ENCODE measurements around the gene CREB1.
"Not testable (repeated sequence)": the region's sequence is repeated elsewhere in the genome, so short reads cannot be mapped to it uniquely, and the experiment has no call there.

The CREB1 gene

DNA sequence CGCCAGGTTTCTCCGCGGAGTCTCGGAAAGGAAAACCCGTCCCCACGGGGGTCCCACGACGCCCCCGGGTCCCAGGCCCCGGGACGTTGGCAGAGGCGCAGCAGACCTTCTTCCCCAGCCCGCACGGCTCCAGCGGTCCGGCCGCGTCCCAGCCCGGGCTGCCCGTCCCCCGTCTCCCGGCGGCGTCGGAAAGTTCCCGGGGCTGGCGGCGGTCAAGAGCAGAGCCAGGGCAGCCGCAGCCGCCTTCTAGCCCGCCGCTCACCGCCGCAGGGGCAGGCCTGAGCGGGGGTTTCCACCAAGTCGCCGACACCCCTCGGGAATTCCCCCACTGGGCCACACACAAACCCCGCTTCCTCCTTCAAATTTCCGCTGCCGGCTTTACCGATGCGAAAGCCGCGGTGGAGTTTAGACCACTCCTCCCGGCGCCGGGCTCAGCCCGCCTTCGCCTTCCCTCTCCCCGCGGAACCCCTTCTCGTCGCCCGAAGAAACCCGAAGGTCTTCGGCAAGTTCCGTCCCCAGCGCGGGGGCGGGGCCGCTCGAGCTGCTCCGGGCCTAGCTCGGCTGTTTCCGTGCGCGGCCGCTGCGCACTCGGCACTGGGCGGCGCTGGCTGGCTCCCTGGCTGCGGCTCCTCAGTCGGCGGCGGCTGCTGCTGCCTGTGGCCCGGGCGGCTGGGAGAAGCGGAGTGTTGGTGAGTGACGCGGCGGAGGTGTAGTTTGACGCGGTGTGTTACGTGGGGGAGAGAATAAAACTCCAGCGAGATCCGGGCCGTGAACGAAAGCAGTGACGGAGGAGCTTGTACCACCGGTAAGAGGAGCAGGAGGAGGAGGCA lies at the start of gene CREB1:
CREB1 (plus strand) TSS at position 633 of the 830 bp plus-strand sequence. CDS start 25,674 bp downstream, outside the sequence.
- DNase-seq (ENCODE audit: low spot score): peak; percentile 97

DNA sequence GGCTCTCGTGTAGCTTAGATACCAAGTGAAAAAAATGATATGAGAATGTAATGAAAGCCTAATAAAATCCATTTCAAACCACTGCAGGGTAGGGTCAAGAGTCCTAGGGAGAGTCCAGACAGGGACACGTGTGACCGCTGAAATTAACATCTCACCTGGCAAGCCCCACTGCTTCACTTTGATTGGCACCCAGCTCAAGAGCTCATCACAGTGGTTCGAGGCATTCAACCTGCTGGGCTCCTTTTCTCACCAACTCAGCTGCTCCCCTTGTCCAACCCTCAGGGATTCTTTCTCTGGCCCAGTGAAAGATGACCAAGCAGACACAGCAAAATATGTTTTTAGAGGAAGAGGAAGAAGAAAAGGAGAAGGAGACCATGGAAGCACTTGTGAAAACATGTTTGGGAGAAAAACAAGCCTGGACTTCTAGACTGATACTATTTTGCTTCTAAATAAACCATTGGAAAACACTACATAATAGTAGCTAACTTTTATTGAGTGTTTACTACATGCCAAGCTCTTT lies 49.2 kb upstream of the CREB1 start:
- DNase-seq (ENCODE audit: low spot score): no peak

DNA sequence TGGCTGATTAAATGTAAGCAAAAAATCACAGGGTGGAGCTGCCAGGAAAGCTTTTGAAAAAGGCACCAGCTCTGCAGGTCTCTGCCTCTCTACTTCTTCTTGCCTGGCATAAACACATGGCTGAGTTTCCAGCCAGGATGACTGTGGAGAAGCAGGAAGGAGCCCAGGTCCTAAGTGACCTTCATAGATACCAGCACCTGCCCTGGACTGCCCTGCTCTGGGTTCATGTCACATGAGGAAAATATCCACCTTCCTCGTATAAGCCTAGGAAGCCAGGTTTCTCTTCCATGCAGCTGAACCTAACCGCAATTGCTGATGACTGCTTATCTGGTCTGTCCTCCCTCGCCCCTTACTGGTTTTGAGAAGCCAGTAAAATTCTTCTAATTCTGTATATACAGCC lies 47.8 kb upstream of the CREB1 start:
- no peak for DNase-seq (ENCODE audit: low spot score)

DNA sequence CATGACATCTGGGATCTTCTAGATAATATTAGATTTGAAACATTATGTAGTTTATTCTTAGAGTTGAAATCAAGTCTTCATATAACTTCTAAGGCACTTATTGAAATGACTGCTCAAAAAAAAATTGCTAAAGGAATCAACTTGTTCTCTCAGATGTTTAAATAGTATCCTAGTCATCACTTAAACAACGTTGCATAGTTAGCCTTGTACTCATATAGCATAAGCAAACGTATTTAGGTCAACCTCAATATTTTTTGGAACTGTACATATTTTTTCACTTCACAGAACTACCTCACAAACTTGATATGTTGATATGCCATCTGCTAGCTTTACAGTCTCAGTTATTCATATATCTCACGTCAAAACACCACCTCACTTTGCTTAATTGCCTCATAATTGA lies 47.1 kb upstream of the CREB1 start:
- no peak for DNase-seq (ENCODE audit: low spot score)

DNA sequence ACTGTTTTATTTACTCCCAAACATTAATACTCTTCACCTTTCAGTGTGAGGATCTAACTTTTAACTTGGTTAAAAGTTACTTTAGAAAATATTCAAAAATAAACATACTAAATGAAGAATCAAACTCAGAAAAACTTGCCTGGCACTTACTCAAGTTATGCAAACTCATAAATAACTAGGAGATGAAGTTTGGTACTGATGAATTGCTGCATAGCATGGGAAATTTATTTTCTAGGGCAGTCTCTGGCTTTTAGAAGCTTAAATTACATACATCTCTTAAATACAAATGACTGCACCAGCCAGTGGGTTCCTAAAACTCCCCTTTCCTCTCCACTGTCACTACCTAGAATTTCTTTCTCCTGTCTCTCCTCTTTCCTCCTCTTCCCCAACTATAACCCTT lies 46.7 kb upstream of the CREB1 start:
- no peak for DNase-seq (ENCODE audit: low spot score)

DNA sequence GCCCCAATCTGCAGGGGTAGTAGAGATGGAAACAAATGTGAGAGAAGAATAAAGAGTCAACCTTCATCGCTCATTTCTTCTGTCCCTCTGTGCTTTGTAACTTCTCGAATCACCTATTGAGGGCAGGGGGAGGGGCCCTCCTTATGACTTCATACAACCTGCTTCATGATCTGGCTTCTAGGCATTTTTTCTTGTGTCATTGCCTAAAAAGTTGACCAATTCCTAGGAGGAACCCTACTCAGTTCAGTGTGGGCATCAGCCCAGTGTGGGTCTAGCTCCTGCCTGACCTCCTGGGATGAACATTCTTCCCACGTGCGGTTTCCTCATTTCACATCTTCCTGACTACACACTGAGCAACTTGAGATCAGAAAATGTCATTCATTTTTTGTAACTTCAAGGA lies 46.3 kb upstream of the CREB1 start:
- DNase-seq (ENCODE audit: low spot score): no peak

DNA sequence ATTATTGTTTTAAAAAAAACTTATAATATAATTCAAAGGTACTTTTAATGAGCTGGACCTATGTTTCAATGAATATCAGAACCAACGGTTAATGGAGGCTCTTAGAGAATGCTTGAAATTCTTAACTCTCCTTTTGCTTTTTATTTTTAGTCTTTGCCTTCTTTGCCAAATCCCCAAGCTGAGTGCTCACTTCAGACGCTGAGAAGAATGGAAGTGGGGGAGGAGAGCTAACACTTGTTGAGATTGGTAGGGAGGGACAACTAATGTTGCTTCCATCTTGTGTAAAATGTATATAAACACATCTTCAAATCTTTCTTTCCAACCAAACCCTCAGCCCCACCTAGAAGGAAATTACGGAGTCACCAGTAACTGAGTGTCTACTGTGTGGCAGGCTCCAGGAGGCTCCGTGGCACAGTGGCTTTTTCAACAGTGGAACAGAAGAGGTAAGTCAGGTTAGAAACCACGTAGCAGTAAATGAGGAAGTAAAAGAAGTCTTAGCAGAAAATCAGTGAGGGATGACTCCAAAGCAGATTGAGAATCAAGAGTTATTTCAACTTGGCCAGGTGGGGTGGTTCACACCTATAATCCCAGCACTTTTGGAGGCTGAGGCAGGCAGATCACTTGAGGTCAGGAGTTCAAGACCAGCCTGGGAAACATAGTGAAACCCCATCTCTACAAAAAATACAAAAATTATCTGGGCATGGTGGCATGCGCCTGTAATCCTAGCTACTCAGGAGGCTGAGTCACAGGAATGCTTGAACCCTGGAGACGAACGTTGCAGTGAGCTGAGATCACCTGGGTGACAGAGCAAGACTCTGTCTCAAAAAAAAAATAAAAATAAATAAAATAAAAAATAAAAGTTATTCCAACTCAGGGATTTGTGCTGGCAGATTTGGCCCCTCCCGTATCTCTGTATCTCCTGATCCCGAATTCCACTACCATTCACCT lies 45.0 kb upstream of the CREB1 start:
- DNase-seq (ENCODE audit: low spot score): no peak

DNA sequence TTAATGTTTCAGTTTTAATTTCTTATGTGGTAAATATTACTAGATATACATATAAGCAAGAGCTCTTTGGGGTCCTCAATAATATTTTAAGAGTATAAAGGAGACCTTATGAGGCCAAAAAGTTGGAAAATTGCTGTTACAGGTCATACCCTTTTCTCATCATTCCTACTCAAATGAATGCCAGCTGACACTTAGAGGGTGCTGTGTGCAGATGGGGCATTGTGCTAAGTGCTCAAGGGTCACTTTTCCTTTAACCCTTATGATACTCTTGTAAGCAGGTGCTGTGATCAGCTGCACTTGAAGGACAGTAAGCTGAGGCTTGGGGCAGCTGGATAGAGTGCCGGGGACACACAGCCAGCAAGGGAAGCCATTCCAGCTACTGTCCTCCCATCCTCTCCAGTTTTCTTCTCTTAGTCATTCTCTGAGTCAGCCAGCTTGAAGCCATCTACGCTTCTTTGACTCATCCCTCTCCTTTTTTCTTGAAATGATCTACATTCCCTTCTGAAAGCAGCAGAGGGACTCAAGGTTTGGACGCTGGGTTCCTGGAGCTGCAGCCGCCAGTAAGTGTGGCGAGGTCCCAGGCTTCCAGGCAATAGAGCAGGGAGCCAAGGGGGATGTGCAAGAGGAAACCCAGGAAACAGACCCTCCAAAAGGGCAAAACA lies 42.0 kb upstream of the CREB1 start:
- peak; percentile 85 for DNase-seq (ENCODE audit: low spot score)

DNA sequence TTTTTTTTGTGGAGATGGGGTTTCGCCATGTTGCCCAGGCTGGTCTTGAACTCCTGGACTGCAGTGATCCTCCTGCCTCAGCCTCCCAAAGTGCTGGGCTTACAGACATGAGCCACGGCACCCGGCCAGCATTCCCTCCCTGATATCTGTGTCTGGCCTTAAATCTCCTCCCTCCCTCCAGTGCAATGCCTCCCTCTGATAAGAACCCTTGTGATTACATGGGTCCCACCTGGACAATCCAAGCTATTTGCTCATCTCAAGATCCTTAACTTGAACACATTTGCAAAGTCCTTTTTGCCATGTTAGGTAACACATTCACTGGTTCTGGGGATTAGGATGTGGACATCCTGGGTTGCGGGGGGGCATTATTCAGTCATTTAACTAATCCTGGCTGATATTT lies 40.5 kb upstream of the CREB1 start:
- no peak for DNase-seq (ENCODE audit: low spot score)

DNA sequence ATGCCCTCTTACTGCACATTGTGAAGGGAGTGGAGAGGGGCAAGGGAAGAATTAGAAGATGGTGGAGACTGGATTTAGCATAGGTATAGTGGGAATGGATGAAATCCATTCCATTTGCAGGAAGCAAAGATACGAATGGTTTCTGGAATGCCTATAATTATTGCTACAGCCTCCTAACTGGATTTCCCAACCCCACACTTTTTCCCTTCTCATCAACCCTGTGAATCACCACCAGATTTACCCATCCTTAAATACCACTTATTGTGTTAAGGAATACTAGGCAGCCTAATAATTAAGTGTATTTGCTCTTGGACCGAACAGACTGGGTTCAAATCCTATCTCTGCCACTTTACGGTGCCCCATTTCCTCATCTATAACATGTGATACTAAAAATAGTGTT lies 39.3 kb upstream of the CREB1 start:
- DNase-seq (ENCODE audit: low spot score): no peak

DNA sequence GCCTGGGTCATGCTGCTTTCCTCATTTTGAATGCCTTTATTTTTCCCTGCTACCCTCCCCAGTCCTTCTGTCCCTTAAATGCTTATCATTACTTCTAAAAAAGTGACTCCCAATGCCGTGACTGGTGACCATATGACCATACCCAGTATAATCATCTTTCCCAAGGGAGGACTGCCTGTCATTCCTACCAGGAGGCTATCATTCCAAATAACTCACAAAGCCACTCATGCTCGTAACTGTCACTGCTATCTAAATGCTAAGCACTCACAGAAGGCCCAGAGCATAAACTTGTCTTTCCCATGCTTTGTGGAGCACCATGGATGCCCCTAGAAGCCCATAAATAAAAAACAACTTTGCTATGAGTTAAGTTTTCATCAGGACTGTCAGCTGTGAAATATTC lies 38.7 kb upstream of the CREB1 start:
- DNase-seq (ENCODE audit: low spot score): no peak

DNA sequence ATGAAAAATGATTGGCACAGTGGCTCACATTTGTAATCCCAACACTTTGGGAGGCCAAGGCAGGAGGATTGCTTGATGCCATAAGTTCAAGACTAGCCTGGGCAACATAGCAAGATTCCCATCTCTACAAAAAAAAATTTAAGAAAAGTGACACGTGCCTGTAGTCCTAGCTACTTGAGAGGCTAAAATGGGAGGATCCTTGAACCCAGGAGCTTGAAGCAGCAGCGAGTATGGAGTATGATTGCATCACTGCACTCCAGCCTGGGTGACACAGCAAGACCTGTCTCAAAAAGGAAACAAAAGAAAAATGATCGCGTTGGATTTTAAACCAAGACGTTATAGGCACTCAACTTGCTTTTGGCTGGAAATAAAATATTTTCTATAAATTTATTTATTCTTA lies 37.8 kb upstream of the CREB1 start:
- DNase-seq (ENCODE audit: low spot score): no peak

DNA sequence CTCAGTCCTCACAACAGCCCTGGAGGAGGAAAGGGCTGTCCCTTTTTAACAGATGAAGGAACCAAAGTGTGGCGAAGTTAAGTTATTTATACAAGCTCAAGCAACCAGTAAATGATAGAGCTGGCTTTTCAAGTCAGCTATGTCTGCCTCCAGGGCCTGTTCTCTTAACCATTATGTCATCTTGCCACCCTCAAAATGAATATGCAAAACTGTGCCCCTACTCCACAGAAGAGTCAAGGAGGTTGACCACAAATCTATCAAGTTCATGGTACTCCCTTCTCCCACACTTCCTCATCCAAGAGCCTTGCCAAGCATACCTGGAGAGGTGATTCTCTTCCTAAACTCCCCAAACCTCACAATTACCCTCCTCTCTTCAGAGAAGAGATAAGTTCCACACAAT lies 37.3 kb upstream of the CREB1 start:
- DNase-seq (ENCODE audit: low spot score): no peak

DNA sequence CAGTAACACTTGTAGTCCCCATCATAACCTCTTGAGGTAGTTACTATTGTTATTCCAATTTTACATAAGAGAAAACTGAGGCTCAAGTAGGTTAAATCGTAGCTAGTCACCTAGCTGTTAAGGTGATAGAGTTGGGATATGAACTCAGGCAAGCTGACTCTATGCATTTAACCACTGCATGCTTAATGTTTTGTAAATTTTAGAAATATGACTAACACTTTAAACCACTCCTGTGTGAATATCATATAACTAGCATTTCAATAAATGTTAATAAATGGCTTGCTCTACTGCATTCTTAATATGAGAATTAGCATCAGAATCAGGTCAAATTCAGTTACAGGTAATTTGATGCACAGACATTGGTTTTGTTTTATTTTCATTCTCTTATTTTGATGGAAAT lies 35.6 kb upstream of the CREB1 start:
- no peak for DNase-seq (ENCODE audit: low spot score)

DNA sequence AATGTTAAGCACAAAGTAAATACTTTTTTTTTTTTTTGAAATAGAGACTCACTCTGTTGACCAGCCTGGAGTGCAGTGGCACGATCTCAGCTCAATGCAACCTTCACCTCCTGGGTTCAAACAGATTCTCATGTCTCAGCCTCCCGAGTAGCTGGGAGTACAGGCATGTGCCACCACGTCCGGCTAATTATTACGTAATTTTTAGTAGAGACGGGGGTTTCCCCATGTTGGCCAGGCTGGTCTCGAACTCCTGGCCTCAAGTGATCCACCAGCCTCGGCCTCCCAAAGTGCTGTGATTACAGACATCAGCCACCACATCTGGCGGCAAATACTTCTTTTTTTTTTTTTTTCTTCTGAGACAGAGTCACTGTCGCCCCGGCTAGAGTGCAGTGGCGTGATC lies 32.8 kb upstream of the CREB1 start:
- not testable (repeated sequence) for DNase-seq (ENCODE audit: low spot score)

DNA sequence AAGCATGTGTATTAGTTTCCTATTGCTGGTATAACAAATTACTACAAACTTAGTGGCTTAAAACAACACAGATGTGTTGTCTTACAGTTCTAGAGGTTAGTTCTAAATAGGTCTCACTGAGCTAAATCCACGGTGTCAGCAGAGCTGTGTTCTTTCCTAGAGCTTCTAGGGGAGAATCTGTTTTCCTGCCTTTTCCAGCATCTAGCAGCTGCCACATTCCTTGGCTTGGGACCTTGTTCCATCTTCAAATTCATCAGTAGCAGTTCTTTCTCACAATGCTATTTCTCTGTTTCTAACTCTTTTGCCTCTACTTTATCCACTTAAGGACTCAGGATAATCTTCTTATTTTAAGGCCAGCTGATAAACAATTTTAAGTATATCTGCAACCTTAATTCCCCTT lies 32.2 kb upstream of the CREB1 start:
- DNase-seq (ENCODE audit: low spot score): no peak

DNA sequence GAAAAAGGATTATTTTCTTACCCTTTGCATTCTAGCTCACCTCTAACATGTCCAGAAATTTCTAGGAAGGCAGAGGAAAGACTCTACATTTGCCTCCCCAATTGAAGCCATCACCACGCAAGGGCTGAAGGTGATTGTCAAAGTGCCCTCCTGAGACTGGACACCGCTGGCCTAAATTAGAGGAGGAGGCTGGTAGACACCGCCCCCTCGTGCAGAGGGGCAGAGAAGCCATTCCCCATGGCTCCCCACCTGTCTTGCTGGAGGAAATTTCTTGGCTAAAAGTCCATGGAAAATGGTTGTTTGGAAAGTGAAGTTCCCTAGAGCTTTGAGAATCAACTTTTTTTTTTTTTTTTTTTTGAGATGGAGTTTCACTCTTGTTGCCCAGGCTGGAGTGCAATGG lies 31.3 kb upstream of the CREB1 start:
- DNase-seq (ENCODE audit: low spot score): no peak

DNA sequence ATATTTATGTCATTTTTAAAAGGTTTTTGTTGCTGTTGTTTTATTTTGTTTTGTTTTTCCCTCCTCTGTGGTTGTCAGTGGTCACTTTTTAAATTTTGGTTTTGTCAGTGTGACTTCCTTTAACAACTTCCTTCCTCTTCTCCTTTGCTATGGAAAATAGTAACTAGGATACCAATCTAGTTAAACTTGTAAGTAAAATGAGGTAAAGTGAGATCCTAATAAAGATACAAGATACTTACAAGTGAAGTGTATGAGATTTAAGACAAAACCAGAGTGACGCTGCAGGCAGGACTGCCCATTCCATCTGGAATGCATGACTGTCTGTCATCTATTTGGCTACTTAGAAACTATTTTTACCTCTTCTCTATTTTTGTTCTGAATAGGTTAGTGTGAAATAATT lies 30.6 kb upstream of the CREB1 start:
- no peak for DNase-seq (ENCODE audit: low spot score)

DNA sequence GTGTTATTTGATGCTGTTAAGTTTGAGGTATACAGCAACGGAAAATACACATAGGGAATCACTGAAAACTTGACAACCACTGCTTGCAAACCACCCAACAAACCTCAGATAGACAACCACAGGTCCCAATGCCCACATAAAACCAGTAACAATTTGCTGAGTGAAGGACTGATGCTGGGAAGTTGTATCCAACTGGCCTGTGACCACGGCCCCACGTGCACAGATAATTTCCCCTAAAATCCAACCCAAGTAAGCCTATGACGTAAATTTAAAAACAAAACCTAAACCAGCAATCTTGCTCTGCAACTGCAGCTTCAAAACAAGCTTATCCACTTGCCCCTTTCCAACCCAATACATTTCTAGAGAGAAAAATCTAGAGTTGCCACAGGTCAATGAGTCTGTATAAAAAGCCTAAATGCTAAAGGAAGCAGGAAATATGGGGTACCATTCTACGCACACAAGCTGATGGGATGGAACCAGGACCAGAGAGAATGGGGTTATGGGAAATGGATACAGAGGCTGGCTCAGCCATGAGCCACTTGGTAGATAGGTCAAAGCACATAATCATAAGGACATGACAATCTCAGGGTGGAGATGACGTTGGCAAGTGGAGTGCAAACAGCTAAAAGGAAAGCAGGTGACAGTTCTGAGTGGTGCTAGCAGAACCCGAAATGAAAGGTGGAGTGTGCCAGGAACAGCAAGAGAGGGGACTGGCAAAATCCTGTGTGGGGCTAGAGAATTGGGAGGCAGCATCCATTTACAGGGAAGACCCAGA lies 27.8 kb upstream of the CREB1 start:
- no peak for DNase-seq (ENCODE audit: low spot score)

DNA sequence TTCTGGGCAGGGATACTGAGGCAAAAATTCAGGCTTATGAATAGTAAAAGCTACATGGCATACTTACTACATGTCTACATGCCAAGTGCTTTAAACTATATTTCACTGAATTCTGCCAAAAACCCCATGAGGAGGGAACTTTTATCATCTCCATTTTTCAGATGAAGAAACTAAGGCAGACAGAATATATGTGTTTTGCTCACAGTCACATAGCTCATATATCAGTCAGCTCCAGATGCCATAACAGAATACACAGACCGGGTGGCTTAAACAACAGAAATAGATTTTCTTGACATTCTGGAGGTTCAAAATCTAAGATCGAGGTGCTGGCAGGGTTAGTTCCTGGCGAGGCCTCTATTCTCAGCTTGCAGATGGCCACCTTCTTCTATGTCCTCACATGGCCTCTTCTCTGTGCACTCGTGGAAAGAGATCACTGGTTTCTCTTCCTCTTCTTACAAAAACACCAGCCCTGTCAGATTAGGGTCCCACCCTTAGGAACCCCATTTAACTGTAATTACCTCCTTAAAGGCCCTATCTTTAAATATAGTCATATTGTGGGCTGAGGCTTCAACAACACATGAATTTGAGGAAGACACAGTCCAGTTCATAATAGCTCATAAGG lies 27.1 kb upstream of the CREB1 start:
- DNase-seq (ENCODE audit: low spot score): no peak

DNA sequence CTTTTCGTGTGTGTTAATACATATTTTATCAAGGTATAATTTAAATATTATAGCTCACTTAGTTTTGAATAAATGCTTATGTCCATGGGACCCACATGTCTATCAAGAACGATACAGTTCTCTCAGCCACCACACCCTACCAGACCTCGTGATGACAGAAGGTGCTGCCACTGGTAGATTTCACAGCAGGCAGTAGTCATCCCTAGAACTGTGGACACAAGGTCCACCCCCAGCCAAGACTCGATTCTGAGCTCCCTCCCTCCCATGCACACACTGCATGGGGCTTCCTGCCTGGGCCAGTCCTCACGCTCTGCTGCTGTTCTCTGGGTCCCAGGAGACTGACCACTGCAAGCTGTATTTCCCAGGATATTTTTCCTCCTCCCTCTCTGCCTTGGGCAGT lies 26.5 kb upstream of the CREB1 start:
- no peak for DNase-seq (ENCODE audit: low spot score)

Measured in RKO (cell line).